K562 (cell line): Measurements from ENCODE around the gene TOR1AIP1. TPM values are rescaled to one million over a fixed set of nuclear protein-coding genes. Genes with fewer than 3 reads are reported as not detected.

Experiments used
- ATAC-seq: fragments of 200-7000 bp; cut with Tn5 transposase; 3 replicates; pipeline ENCODE4 v1.9.1; 2020; ENCODE audit warnings: moderate library complexity
- BruUV-seq: library from RNA; stranded (reverse); fragments of 400-500 nt; replicated peaks from 2 replicates; lab custom pipeline; 2021; lab: Mats Ljungman, UMichigan
- CTCF ChIA-PET: fragments of 300-600 bp; formaldehyde crosslinking; extraction: SDS; loops from one replicate; lab custom pipeline; 2021; ENCODE audit warnings: low intra/inter-chr PET ratio; lab: Yijun Ruan, JAX
- POLR2A ChIA-PET: fragments of 300-600, 350-650 bp; sonication (Branson Sonifier 250); formaldehyde crosslinking; extraction: SDS; loops from one replicate; lab custom pipeline; 2021; ENCODE audit warnings: antibody characterized with exemption, inconsistent platforms; lab: Yijun Ruan, JAX
- DNase-seq, 4 experiments: peaks; one replicate each; pipeline versions ENCODE4 v3.0.0 to v3.0.0-alpha.2; 2011 to 2018; ENCODE audit warnings: low spot score in 3 of 4, mixed read lengths in 3 of 4; ENCODE audit errors: extremely low read depth in 1 of 4
- FAIRE-seq: peaks from 2 replicates; lab custom pipeline; 2011; peaks lifted over from hg19 to GRCh38; lab: Jason Lieb, UNC
- H2AFZ ChIP-seq: 2 replicates; pipeline ENCODE4 v1.6.0; 2011; ENCODE audit warnings: low read depth, low read length, control low read depth, inconsistent platforms
- H3K27ac ChIP-seq: fragments of 200-600 bp; 3 replicates; pipeline ENCODE4 v1.8.0; 2011; ENCODE audit warnings: low read depth, mild to moderate bottlenecking, control low read depth, inconsistent platforms, low read length, moderate library complexity, mixed read lengths; ENCODE audit errors: extremely low read depth
- H3K27me3 ChIP-seq, 2 experiments: fragments of 300-600 bp in 1 of 2; 2 replicates in 1 of 2; 3 replicates in 1 of 2; pipeline versions ENCODE4 v1.6.0 to v1.8.0; 2011; ENCODE audit warnings: inconsistent platforms in 2 of 2, low read length in 2 of 2, mild to moderate bottlenecking in 1 of 2, mixed read lengths in 1 of 2, moderate library complexity in 1 of 2; ENCODE audit not compliant: control insufficient read depth in 2 of 2, insufficient read depth in 2 of 2
- H3K36me3 ChIP-seq: fragments of 300-600 bp; 3 replicates; pipeline ENCODE4 v1.8.0; 2011; ENCODE audit warnings: mild to moderate bottlenecking, low read length, inconsistent platforms; ENCODE audit not compliant: control insufficient read depth, insufficient read depth
- H3K4me1 ChIP-seq, 2 experiments: fragments of 200-600 bp in 1 of 2; replicated peaks in 1 of 2; 2 replicates in 1 of 2; 3 replicates in 1 of 2; pipeline versions ENCODE4 v1.5.1 to v1.8.0; 2011; ENCODE audit warnings: inconsistent platforms in 2 of 2, low read length in 2 of 2, mild to moderate bottlenecking in 1 of 2, mixed read lengths in 1 of 2, moderate library complexity in 1 of 2; ENCODE audit not compliant: control insufficient read depth in 2 of 2, insufficient read depth in 2 of 2
- H3K4me2 ChIP-seq: 2 replicates; pipeline ENCODE4 v1.6.1; 2011; ENCODE audit warnings: low read length, control low read depth, inconsistent platforms, mixed read lengths; ENCODE audit not compliant: insufficient read depth
- H3K4me3 ChIP-seq: fragments of 200-600 bp; sonication (generic), shearing (Covaris generic); 2 replicates; pipeline ENCODE4 v1.5.1; 2016; ENCODE audit warnings: control low read depth, inconsistent platforms
- H3K79me2 ChIP-seq: fragments of 200-600 bp; 3 replicates; pipeline ENCODE4 v1.8.0; 2011; ENCODE audit warnings: low read length, inconsistent platforms; ENCODE audit not compliant: control insufficient read depth, insufficient read depth
- H3K9ac ChIP-seq, 2 experiments: 2 replicates each; pipeline versions ENCODE4 v1.6.0 to v1.6.1; 2011; ENCODE audit warnings: low read depth in 2 of 2, low read length in 2 of 2, control low read depth in 1 of 2, inconsistent platforms in 1 of 2, mild to moderate bottlenecking in 1 of 2, mixed read lengths in 1 of 2; ENCODE audit not compliant: insufficient read depth in 1 of 2
- H3K9me1 ChIP-seq: one replicate; pipeline ENCODE4 v1.6.0; 2011; ENCODE audit warnings: inconsistent platforms, mild to moderate bottlenecking, low read length, moderate library complexity; ENCODE audit not compliant: control insufficient read depth, insufficient read depth
- H3K9me3 ChIP-seq: replicated peaks from 2 replicates; pipeline ENCODE4 v1.5.1; 2011; ENCODE audit warnings: low read depth, low read length, inconsistent platforms; ENCODE audit not compliant: control insufficient read depth, insufficient read depth
- H4K20me1 ChIP-seq: replicated peaks from 2 replicates; pipeline ENCODE4 v1.6.1; 2011; ENCODE audit warnings: low read length, inconsistent platforms, mixed read lengths; ENCODE audit not compliant: control insufficient read depth, insufficient read depth
- MTA3 ChIP-seq: fragments of 450-650 bp; formaldehyde crosslinking; IDR thresholded peaks from 2 replicates; pipeline ENCODE4 v1.6.1; 2017; ENCODE audit warnings: mild to moderate bottlenecking, borderline replicate concordance
- PYGO2 ChIP-seq: fragments of 450-650 bp; IDR thresholded peaks from 2 replicates; pipeline ENCODE4 v1.6.1; 2016; ENCODE audit warnings: mild to moderate bottlenecking, missing genetic modification characterization, moderate library complexity, missing compliant biosample characterization
- RBM14 ChIP-seq: fragments of 200-400 bp; formaldehyde crosslinking; IDR thresholded peaks from 2 replicates; pipeline ENCODE4 v1.6.1; 2018; ENCODE audit warnings: low read depth, mild to moderate bottlenecking, low read length, moderate library complexity, borderline replicate concordance; ENCODE audit not compliant: insufficient read depth
- WGBS: fragments of 100-300 bp; shearing (Covaris generic); methylation state at CpG from one replicate; pipeline ENCODE4 v1.1.6; 2016; ENCODE audit warnings: low coverage, mixed read lengths; ENCODE audit not compliant: insufficient coverage; ENCODE audit errors: missing lambda C conversion rate; 5-methylcytosine and 5-hydroxymethylcytosine counted together
- in situ Hi-C: fragments of 300-500 bp; cut with MboI; formaldehyde crosslinking; loops from 4 replicates; pipeline ENCODE4 v1.15.0; 2018; ENCODE audit warnings: inconsistent platforms, mixed read lengths
- intact Hi-C: fragments of 100-400 bp; cut with micrococcal nuclease; formaldehyde crosslinking; loops from 2 replicates; pipeline ENCODE4 v1.14.2; 2022
- polyA plus RNA-seq, 8 experiments: library from polyadenylated mRNA; depleted of rRNA in 4 of 8; stranded (reverse) in 5 of 8; unstranded in 3 of 8; fragments of >200 nt; fragmentation: Nextera tagmentation in 2 of 8; fragmentation: Illumina TruSeq in 1 of 8; extraction: Ambion mirVana in 2 of 8; extraction: Trizol in 1 of 8; gene quantifications; 2 replicates each; pipeline versions ENCODE4 v1.2.1 to v1.2.3, GENCODE V29; 2011 to 2014; ENCODE audit warnings: inconsistent platforms in 1 of 8, missing spikeins in 1 of 8
- total RNA-seq, 7 experiments: library from RNA; depleted of rRNA in 6 of 7; stranded (reverse); fragments of >200 nt in 6 of 7; fragmentation: Illumina TruSeq in 2 of 7; extraction: Trizol in 2 of 7; gene quantifications; 2 replicates each; pipeline versions ENCODE4 v1.2.1 to v1.2.3, GENCODE V29; 2011 to 2021; ENCODE audit warnings: low replicate concordance in 1 of 7
- TF ChIP-seq, protein P1 (sequence below): fragments of 450-650 bp; IDR thresholded peaks from 2 replicates; pipeline ENCODE4 v1.6.1; 2016; ENCODE audit warnings: low read depth, mild to moderate bottlenecking, moderate library complexity
- TF ChIP-seq, protein P2 (sequence below): fragments of 450-650 bp; IDR thresholded peaks from one replicate; pipeline ENCODE4 v1.6.1; 2018; ENCODE audit warnings: mild to moderate bottlenecking, moderate library complexity; ENCODE audit not compliant: partially characterized antibody
- TF ChIP-seq, protein P3 (sequence below): sonication (generic); formaldehyde crosslinking; IDR thresholded peaks from 2 replicates; pipeline ENCODE4 v1.8.0; 2023; ENCODE audit warnings: mild to moderate bottlenecking, missing genetic modification reagents
- TF ChIP-seq, protein P4 (sequence below), 2 experiments: fragments of 450-650 bp; formaldehyde crosslinking in 1 of 2; IDR thresholded peaks; 2 replicates each; pipeline versions ENCODE4 v1.4.0 to v1.6.1; 2014 to 2020; ENCODE audit warnings: mild to moderate bottlenecking in 2 of 2, borderline replicate concordance in 1 of 2, low read depth in 1 of 2

The TOR1AIP1 gene
- total and polyA plus RNA-seq, 9 of the 15 experiments (the other 6 are each of a cell fraction or from before 2014, with no cell fraction given), result 18.1 to 46.9 (median 35.5) TPM

DNA sequence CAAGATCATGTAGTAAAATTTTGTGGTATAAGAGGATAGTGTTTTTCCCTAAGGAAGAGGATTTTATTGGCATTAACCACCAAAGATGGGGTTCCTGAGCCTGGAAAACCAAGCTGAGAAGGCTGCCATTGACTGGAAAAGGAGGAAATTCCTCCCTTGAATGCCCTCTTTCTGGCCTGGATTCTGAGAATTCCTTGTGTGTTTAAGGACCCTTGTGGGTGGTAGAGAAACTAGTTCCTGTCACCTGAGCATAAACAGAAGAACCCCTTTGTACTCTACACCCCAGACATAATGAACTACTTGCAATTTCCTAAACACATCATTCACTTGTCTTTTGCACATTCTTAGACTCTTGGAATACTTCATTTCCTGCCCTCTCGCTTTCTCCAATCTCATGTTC is 39.4 kb downstream of the TOR1AIP1 start:
- H3K79me2 ChIP-seq, result no peaks in the 10 kb centered on the region
- H4K20me1 ChIP-seq, result no peaks in the 10 kb centered on the region
- BruUV-seq, result no TSS peak
- H3K36me3 ChIP-seq, result peaks cover 24% of the 10 kb centered on the region
- POLR2A ChIA-PET, result interaction anchor here (2.0 kb wide), 1 partner anchor 39 kb away, joined by 9 read pairs; the partner anchor contains the start of gene TOR1AIP1
- H3K4me3 ChIP-seq, result no peak overlapping the region
- no peak overlapping the region for H2AFZ ChIP-seq
- DNase-seq (no peak), FAIRE-seq (no peak), ATAC-seq (no peak)
- no peaks in the 10 kb centered on the region for H3K27me3 ChIP-seq
- no peak overlapping the region for H3K9ac ChIP-seq
- CTCF ChIA-PET, result no interaction called here
- H3K27ac ChIP-seq, result no peak overlapping the region
- H3K9me3 ChIP-seq, result no peaks in the 10 kb centered on the region
- in situ Hi-C loops, result no loop called here
- intact Hi-C loops, result no loop called here
- WGBS, result 95% methylated on average over 1 of the region's 1 CpG
- H3K4me2 ChIP-seq, result no peak overlapping the region
- H3K9me1 ChIP-seq, result no peaks in the 10 kb centered on the region
- H3K4me1 ChIP-seq, result no peaks in the 10 kb centered on the region
- TF ChIP-seq RBM14 (no peak), MTA3 (no peak), PYGO2 (tag) (no peak)
- TF ChIP-seq, protein P1, sequence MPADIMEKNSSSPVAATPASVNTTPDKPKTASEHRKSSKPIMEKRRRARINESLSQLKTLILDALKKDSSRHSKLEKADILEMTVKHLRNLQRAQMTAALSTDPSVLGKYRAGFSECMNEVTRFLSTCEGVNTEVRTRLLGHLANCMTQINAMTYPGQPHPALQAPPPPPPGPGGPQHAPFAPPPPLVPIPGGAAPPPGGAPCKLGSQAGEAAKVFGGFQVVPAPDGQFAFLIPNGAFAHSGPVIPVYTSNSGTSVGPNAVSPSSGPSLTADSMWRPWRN, result no peak
- TF ChIP-seq, protein P2, sequence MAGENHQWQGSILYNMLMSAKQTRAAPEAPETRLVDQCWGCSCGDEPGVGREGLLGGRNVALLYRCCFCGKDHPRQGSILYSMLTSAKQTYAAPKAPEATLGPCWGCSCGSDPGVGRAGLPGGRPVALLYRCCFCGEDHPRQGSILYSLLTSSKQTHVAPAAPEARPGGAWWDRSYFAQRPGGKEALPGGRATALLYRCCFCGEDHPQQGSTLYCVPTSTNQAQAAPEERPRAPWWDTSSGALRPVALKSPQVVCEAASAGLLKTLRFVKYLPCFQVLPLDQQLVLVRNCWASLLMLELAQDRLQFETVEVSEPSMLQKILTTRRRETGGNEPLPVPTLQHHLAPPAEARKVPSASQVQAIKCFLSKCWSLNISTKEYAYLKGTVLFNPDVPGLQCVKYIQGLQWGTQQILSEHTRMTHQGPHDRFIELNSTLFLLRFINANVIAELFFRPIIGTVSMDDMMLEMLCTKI, result no peak
- TF ChIP-seq, protein P3, sequence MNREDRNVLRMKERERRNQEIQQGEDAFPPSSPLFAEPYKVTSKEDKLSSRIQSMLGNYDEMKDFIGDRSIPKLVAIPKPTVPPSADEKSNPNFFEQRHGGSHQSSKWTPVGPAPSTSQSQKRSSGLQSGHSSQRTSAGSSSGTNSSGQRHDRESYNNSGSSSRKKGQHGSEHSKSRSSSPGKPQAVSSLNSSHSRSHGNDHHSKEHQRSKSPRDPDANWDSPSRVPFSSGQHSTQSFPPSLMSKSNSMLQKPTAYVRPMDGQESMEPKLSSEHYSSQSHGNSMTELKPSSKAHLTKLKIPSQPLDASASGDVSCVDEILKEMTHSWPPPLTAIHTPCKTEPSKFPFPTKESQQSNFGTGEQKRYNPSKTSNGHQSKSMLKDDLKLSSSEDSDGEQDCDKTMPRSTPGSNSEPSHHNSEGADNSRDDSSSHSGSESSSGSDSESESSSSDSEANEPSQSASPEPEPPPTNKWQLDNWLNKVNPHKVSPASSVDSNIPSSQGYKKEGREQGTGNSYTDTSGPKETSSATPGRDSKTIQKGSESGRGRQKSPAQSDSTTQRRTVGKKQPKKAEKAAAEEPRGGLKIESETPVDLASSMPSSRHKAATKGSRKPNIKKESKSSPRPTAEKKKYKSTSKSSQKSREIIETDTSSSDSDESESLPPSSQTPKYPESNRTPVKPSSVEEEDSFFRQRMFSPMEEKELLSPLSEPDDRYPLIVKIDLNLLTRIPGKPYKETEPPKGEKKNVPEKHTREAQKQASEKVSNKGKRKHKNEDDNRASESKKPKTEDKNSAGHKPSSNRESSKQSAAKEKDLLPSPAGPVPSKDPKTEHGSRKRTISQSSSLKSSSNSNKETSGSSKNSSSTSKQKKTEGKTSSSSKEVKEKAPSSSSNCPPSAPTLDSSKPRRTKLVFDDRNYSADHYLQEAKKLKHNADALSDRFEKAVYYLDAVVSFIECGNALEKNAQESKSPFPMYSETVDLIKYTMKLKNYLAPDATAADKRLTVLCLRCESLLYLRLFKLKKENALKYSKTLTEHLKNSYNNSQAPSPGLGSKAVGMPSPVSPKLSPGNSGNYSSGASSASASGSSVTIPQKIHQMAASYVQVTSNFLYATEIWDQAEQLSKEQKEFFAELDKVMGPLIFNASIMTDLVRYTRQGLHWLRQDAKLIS, result no peak
- TF ChIP-seq, protein P4, sequence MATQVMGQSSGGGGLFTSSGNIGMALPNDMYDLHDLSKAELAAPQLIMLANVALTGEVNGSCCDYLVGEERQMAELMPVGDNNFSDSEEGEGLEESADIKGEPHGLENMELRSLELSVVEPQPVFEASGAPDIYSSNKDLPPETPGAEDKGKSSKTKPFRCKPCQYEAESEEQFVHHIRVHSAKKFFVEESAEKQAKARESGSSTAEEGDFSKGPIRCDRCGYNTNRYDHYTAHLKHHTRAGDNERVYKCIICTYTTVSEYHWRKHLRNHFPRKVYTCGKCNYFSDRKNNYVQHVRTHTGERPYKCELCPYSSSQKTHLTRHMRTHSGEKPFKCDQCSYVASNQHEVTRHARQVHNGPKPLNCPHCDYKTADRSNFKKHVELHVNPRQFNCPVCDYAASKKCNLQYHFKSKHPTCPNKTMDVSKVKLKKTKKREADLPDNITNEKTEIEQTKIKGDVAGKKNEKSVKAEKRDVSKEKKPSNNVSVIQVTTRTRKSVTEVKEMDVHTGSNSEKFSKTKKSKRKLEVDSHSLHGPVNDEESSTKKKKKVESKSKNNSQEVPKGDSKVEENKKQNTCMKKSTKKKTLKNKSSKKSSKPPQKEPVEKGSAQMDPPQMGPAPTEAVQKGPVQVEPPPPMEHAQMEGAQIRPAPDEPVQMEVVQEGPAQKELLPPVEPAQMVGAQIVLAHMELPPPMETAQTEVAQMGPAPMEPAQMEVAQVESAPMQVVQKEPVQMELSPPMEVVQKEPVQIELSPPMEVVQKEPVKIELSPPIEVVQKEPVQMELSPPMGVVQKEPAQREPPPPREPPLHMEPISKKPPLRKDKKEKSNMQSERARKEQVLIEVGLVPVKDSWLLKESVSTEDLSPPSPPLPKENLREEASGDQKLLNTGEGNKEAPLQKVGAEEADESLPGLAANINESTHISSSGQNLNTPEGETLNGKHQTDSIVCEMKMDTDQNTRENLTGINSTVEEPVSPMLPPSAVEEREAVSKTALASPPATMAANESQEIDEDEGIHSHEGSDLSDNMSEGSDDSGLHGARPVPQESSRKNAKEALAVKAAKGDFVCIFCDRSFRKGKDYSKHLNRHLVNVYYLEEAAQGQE (IDR thresholded peaks at IDR 0.05; ENCODE audit: borderline replicate concordance), result no peak
- TF ChIP-seq, protein P4 (CRISPR knock-in tag; IDR thresholded peaks at IDR 0.05; ENCODE audit: low read depth), result no peak
